GM18517 (cell line): ENCODE results near the gene ANKRD13A.

ENCODE experiments used
- ATAC-seq: cut with Tn5 transposase; IDR thresholded peaks from one replicate; pipeline ENCODE4 v1.9.1; 2021; ENCODE audit warnings: mild to moderate bottlenecking, moderate library complexity; ENCODE audit not compliant: unreplicated experiment

The ANKRD13A gene

DNA sequence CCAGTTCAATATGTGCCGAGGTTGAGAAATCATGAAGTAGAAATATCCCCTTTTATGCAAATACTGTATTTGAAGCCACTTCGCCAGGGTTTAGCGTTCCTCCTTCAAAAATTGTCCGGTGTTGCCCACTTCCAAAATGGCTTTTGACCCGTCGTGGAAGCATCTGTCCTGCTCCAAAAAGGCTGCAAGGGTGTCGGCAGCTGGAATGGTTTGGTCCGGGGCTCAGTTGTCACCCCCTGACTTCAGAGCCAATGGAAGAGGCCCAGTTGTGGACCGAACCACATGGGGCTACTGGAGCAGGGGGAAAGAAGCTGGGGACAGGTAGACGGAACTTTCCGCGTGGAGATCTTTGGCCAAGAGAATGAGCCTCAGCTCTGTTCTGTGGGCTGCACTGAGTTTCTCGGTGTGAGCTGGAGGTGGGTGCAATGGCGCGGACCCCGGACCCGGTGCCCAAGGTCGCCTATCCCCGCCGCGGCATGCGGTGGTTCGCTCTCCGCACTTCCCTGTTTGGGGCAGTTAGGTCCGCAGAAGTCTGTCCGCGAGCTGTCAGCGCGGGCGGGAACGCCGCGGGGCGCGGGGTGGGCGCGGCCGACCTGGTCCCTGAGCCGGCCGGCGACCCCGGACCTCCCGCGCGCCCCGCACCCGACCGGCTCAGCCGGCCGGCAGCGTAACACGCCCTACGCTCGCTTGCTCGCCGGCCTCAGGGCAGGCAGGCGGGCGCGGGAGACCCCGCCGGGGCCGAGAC lies at the start of gene ANKRD13A:
Gene ANKRD13A, plus strand, starts transcription at position 527 of the 745 bp plus-strand sequence. CDS start 259 bp downstream, outside the sequence.
- ATAC-seq, result peak; percentile 49

- ATAC-seq, result no peak
Measured at GRCh38 chr12:109950625-109951024, 48.6 kb upstream of the ANKRD13A start.

DNA sequence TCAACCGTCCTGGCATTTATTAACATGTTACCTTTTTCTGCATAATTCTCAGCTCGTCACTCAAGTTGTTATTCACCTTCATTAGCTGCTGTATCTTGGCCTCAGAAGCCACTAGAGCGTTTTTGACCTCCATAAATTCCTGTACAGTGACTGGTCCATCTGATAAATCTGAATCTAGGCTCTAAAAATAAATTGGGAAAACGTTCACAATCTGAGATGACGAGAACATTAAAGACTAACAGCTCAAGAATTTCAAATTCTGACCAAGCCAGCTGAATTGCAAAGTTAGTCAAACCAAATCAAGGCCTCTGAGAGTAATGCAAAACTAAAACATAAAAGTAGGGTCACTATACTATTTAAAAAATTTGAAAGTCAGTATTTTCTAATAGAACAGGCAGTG lies 48.1 kb upstream of the ANKRD13A start:
- no peak for ATAC-seq

DNA sequence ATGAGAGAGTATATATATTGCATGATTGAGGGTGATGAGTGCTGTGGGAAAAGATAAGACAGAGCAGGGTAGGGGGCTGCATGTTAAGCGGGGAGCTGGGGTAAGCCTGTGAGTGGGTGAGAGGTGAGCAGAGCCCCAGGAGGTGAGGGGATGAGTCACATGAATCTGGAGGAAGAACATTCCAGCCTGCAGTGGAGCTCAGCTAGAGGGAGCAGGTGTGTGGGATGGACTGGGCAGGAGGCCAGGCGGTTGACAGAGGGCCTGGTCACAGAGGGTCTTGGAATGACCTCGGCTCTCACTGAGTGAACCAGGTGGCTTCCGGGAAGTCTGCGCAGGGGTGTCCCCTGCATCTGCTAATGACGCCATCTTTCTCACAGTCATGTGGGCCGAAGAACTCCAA lies 47.5 kb upstream of the ANKRD13A start:
- ATAC-seq, result no peak

GRCh38 chr12:109952160-109952858 lies 46.9 kb upstream of the ANKRD13A start:
- no peak for ATAC-seq

GRCh38 chr12:109952873-109953272 lies 46.4 kb upstream of the ANKRD13A start:
- no peak for ATAC-seq

DNA sequence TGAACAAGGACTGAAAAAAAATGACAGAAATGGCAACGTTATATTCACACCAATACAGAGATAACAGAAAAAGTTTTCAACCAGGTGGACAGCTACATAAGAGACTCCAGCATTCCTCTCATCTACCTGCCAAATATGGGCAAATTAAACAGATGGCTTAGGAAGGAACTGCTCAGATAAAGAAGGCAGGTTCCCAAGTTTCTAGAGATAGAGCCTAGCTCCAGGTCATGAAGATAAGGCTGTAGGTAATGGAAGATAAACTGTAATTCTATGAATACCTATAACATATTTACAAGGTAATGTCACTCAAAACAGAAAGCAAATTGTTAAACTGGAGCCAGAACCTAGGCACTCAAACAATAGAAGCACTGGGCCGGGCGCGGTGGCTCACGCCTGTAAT lies 45.6 kb upstream of the ANKRD13A start:
- no peak for ATAC-seq

GRCh38 chr12:109958374-109958773 lies 40.9 kb upstream of the ANKRD13A start:
- ATAC-seq, result no peak

GRCh38 chr12:109959411-109960093 lies 39.7 kb upstream of the ANKRD13A start:
- ATAC-seq, result no peak

DNA sequence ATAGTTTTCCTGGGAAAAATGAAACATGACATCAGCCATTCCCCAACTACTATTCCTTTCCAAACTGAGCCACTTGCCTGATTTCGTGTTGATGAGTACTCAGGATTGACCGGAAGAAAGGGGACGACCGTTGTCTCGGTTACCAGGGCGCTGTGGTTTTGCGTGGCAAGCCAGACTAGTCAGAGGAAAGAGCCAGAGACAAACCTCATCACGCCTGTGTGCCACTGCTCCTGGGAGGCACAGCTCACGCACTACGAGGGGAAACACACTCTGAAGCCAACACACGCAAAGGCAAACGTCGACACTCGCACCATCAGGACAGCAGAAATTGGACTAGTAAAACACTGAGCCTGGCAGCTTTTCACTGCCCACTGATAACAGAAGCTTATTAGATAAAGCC lies 38.0 kb upstream of the ANKRD13A start:
- no peak for ATAC-seq

- ATAC-seq, result no peak
Measured at GRCh38 chr12:109961612-109962011, 37.6 kb upstream of the ANKRD13A start.

GRCh38 chr12:109962398-109962797 lies 36.8 kb upstream of the ANKRD13A start:
- no peak for ATAC-seq

DNA sequence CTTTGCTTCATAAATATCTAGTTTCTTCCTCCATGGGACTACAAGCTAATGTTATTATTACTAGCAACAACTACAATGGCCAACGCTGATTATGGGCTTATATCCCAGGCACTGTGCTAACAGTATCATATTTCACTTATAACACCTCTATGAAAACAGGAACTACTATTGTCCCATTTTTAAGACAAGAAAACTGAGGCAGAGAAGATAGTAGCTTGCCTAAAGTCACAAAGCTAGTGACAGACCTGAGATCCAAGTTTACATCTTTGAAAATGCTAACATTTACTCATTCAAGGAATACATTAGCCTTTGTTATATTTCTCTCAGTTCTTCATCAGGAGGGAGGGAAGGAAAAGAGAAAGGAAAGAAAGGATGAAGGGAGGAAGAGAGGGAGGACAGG lies 35.9 kb upstream of the ANKRD13A start:
- ATAC-seq, result no peak

DNA sequence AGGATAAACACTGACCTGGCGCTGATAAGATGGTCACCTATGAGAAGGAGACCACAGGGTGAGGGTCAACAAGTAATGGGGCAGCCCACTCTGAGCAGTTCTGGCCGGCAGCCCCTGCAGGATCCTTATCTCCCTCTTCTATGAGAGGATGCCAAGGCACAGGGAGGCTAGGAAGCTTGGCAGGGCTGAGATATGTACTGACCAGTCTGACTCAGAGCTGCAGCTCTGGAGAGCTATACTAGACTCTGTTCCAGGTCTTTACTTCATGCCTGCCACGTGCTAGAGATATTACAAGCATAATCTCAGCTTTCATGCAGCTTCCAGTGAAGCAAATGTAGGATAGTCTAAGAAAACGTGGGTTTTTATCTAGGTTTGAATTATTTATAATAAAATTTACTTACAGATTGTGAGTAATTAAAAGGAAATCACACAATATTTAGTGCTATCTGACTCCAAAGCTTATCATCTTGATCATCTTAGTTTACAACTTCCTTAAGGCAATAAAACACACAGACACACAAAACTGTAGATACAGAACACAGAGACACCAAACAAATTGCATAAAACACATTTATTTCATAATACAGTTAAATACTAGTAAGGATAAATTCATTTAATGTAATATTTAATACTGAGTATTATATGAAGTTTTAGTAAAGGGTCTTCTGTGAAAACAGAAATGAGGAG lies 35.3 kb upstream of the ANKRD13A start:
- no peak for ATAC-seq

GRCh38 chr12:109966546-109966945 lies 32.7 kb upstream of the ANKRD13A start:
- no peak for ATAC-seq

DNA sequence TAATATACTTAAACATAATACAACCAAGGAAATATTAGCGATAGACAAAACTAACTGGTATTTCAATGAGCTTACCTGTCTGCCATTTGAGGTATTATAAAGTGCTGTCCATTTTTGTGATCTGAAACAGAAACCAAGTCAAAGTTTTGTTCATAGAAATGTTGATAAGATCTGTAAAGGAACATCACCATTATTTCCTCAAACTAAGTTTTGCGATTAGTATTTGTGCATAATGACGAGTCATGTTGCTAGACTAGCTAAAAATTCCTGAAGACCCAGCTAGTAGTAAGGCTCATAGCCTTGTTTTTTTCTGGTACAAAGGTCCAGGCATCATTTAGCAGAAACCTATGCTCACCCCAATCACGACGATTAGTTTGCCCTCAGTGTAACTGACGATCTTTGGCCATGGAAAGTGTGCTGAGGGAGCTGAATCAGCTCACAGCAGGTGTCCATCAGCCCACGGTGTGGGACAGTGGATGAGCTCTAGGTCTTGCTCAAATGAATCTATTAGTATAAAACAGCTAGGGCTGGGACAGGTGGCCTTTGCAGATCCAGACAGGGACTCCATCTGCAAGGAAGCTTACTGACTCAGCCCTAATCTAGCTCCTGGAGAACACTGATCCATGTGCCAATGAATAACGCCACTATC lies 31.7 kb upstream of the ANKRD13A start:
- no peak for ATAC-seq

DNA sequence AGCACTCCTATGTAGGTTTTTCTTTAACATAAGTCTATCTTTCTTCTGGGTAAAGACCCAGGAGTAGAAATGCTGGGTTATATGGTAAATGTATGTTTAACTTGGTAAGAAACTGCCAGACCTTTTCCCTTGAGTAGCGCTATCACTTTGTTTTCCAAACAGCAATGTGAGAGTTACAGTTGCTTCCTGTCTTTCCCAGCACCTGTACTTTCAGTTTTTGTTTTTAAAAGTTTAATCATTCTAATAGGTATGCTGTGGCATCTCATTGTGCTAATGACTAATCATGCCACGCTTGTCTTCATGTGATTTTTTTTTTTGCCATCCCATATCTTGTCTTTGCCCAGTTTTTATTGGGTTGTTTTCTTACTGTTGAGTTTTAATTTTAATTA lies 31.2 kb upstream of the ANKRD13A start:
- ATAC-seq, result no peak

DNA sequence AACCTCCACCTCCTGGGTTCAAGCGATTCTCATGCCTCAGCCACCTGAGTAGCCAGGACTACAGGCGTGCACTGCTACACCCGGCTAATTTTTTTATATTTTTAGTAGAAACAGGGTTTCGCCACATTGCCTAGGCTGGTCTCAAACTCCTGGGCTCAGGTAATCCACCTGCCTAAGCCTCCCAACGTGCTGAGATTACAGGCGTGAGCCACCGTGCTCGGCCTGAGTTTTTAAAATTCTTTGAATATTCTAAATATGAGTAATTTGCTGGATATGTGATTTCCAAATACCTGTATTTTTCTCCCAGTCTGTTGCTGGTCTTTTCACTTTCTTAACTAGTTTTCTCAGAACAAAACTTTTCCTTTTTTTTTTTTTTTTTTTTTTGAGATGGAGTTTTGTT lies 30.4 kb upstream of the ANKRD13A start:
- ATAC-seq, result no peak

- ATAC-seq, result no peak
Measured at GRCh38 chr12:109972821-109973220, 26.4 kb upstream of the ANKRD13A start.

DNA sequence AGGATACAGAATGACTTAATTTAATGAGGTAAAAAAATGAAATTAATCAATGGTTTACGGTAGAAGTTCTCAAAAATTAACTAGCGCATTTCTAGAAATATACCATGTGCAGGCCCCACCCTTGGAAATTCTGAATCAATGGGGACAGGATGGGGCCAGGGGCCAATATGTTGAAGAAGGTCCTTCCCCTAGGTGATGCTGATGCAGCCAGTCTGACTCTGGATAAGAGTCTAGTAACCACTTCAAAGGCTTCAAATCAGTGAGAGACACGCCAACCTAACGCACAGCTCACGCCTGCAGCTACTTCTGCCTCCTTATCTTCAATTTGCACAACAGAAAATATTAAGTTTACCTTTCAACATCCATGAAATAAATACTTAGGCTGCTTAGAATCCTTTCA lies 17.9 kb upstream of the ANKRD13A start:
- no peak for ATAC-seq

DNA sequence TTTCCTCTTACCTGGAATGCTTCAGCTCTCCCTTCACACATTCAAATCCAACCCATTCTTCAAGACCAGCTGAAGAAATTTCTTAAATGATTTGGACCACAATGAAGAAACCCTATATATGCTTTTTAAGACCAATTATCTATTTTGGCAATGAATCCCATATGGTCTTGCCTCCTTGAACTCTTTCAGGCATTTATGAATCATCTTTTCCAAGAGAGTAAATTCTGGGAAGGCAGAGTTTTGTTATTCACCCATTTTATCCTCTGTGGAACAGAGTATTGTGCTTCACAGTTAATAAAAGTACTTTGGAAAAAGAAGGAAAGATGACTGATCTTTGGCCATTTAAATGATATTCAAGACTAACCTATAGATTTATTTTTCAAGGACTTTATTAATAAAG lies 17.0 kb upstream of the ANKRD13A start:
- ATAC-seq, result no peak
